Keratinocyte (primary cell): Measurements from ENCODE around the gene EEF2K.

Source experiments
- EZH2 ChIP-seq: IDR thresholded peaks from one replicate; pipeline ENCODE4 v1.6.1; 2012; ENCODE audit warnings: inconsistent platforms, mild to moderate bottlenecking, low read length, moderate library complexity
- TF ChIP-seq, protein P1 (sequence below), 3 experiments: IDR thresholded peaks in 1 of 3; conservative IDR thresholded peaks in 1 of 3; optimal IDR thresholded peaks in 1 of 3; 2 replicates in 2 of 3; 3 replicates in 1 of 3; pipeline versions ENCODE3 to v1.5.1; 2011; ENCODE audit warnings: low read length in 3 of 3, mild to moderate bottlenecking in 3 of 3, moderate library complexity in 2 of 3, control low read depth in 1 of 3, inconsistent platforms in 1 of 3; ENCODE audit not compliant: insufficient read depth in 2 of 3; ENCODE audit errors: extremely low read depth in 1 of 3

DNA sequence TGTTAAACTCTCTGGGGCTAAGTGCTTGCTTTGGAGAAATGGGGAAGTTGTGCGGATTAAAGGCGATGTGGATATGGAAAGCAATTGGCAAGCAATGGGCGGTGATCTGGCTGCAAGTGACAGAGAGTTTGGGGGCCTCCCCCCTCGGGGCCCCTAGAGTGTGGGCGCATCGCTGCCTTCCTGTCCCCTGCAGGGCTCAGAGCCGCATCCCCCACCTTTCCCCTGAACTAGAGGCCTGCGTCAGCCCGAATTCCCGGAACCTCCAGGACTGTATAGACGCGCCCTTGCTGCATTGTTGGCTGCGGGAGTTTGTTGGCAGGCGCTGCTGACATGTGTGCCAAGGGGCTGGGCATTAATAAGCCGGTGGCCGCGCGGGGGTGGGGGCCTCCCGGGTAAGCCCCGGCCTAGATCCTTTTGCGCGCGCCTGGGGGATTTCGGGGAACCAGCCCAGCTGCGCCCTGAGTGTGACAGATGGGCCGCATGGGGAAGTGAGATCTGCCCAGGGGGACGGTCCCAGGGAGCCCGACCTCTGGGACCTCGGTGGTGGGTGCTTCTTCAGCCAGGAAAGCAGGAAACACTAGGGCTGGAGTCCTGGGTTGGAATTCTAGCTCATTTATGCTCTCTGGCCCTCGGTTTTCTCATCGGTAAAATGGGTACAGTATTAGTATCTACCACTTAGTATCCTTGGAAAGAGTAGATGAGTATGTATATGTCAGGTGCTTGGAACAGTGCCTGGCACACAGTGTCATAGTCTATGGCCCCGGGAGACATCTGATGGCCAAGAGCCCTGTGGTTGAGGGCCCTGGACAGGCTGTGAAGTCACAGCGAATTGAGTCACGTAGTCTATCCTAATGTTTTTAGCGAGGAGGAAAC, 1.0 kb downstream of the EEF2K start:
- TF ChIP-seq, protein P1, sequence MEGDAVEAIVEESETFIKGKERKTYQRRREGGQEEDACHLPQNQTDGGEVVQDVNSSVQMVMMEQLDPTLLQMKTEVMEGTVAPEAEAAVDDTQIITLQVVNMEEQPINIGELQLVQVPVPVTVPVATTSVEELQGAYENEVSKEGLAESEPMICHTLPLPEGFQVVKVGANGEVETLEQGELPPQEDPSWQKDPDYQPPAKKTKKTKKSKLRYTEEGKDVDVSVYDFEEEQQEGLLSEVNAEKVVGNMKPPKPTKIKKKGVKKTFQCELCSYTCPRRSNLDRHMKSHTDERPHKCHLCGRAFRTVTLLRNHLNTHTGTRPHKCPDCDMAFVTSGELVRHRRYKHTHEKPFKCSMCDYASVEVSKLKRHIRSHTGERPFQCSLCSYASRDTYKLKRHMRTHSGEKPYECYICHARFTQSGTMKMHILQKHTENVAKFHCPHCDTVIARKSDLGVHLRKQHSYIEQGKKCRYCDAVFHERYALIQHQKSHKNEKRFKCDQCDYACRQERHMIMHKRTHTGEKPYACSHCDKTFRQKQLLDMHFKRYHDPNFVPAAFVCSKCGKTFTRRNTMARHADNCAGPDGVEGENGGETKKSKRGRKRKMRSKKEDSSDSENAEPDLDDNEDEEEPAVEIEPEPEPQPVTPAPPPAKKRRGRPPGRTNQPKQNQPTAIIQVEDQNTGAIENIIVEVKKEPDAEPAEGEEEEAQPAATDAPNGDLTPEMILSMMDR (optimal IDR thresholded peaks at IDR 0.05 in 1 of 3, IDR thresholded peaks at IDR 0.05 in 1 of 3, conservative IDR thresholded peaks at IDR 0.05 in 1 of 3; ENCODE audit: extremely low read depth in 1 of 3, insufficient read depth in 2 of 3, low read length in 3 of 3), result no peak
- no peak for TF ChIP-seq EZH2
